ENCODE results near the gene UNC45A.

DNA sequence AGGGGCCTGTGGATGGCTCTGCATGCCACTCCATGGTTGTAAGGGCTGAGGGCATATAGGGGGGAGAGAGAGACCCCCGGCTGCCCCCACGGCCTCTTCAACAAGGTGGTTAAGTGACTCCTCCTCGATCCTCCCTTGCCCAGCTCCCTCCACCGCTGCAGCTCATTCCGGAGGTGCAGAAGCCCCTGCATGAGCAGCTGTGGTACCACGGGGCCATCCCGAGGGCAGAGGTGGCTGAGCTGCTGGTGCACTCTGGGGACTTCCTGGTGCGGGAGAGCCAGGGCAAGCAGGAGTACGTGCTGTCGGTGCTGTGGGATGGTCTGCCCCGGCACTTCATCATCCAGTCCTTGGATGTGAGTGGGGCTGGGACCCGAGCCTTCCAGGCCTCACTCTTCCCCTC lies 44.2 kb upstream of the UNC45A start:
- TF ChIP-seq POLR2A (IDR thresholded peaks at IDR 0.05) = no peak
- TF ChIP-seq CTCF (IDR thresholded peaks at IDR 0.05) = no peak
